ENCODE measurements around the gene COMMD10. TPM values are rescaled to one million over a fixed set of nuclear protein-coding genes. Genes with fewer than 3 reads are reported as not detected.

COMMD10 gene
- total and polyA plus RNA-seq, 5 donors from 2014 or later = 32.7 to 58.6 (median 46.1) TPM

DNA sequence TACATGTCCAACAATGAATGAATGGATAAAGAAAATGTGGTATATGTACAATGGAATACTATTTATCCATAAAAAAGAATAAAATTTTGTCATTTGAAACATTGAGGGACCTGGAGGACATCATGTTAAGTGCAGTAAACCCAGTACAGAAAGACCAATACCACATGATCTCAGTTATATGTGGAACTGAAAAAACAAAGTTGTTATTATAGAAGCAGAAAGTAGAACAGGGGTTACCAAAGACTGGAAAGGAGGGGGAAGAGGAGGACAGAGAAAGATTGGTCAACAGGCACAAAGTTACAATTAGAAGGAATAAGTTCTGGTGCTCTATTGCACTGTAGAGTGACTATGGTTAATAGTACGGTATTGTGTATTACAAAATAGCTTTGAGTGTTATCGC is 256.0 kb downstream of the COMMD10 start:
- H3K27ac Mint-ChIP-seq = no peak overlapping the region
- H3K4me1 ChIP-seq (ENCODE audit: control insufficient read depth, insufficient read depth, low read length, poor library complexity, severe bottlenecking) = no peaks in the 10 kb centered on the region
- no peaks in the 10 kb centered on the region for H3K27me3 Mint-ChIP-seq
- no peak overlapping the region for H3K27ac ChIP-seq (ENCODE audit: insufficient read depth, low read length, poor library complexity, severe bottlenecking)
- H3K36me3 Mint-ChIP-seq = peaks cover 26% of the 10 kb centered on the region
- ATAC-seq (ENCODE audit: low read depth in 2 of 2) (no peak), DNase-seq (no peak)
- H3K36me3 ChIP-seq (ENCODE audit: control insufficient read depth, insufficient read depth, low read length) = no peaks in the 10 kb centered on the region
- H3K9me3 Mint-ChIP-seq = peaks cover 8 to 42% (median 16%) of the 10 kb centered on the region in 7 donors
- no peak overlapping the region for H3K4me3 Mint-ChIP-seq
- H3K4me1 Mint-ChIP-seq = no peaks in the 10 kb centered on the region
- no peaks in the 10 kb centered on the region for H3K27me3 ChIP-seq (ENCODE audit: control insufficient read depth, insufficient read depth, low read length)
- H3K9me3 ChIP-seq (ENCODE audit: control insufficient read depth in 2 of 2, low read length in 2 of 2) = peaks cover 6 to 7% of the 10 kb centered on the region in 2 experiments
- no peak overlapping the region for H3K4me3 ChIP-seq (ENCODE audit: low read depth, low read length)

Other genes with a start within 250 kb of the COMMD10 start
- gene ATG12, start 243.5 kb upstream of the COMMD10 start, total RNA-seq = 64.0 TPM
- gene ATG12, start 243.5 kb upstream of the COMMD10 start, polyA plus RNA-seq = 100 to 1,000 TPM; 107 to 149 (median 124) TPM
- gene AP3S1, start 243.1 kb upstream of the COMMD10 start, total RNA-seq = 39.5 TPM
- gene AP3S1, start 243.1 kb upstream of the COMMD10 start, polyA plus RNA-seq = 10 to 100 TPM; 55.9 to 77.5 (median 63.3) TPM
- gene LVRN, start 122.5 kb upstream of the COMMD10 start, total RNA-seq = not detected
- not detected for gene LVRN, start 122.5 kb upstream of the COMMD10 start, polyA plus RNA-seq
- not detected for gene ARL14EPL, start 52.6 kb upstream of the COMMD10 start, total RNA-seq
- gene ARL14EPL, start 52.6 kb upstream of the COMMD10 start, polyA plus RNA-seq = not detected